Measurements from ENCODE around the gene CSGALNACT2. TPM values are rescaled to one million over a fixed set of nuclear protein-coding genes. Genes with fewer than 3 reads are reported as not detected.

The CSGALNACT2 gene
- total and polyA plus RNA-seq, 9 of the 15 experiments (the other 6 are each of a cell fraction or from before 2014, with no cell fraction given): 1.4 to 7.3 (median 3.5) TPM

GRCh38 chr10:43194266-43194665, 56.0 kb downstream of the CSGALNACT2 start:
- TF ChIP-seq, protein P1, sequence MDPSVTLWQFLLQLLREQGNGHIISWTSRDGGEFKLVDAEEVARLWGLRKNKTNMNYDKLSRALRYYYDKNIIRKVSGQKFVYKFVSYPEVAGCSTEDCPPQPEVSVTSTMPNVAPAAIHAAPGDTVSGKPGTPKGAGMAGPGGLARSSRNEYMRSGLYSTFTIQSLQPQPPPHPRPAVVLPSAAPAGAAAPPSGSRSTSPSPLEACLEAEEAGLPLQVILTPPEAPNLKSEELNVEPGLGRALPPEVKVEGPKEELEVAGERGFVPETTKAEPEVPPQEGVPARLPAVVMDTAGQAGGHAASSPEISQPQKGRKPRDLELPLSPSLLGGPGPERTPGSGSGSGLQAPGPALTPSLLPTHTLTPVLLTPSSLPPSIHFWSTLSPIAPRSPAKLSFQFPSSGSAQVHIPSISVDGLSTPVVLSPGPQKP (CRISPR knock-in tag; IDR thresholded peaks at IDR 0.05): no peak
- TF ChIP-seq POLR2A (conservative IDR thresholded peaks at IDR 0.05): 0 out of 2 replicates have a peak, but pooled peaks have one; percentile 14
- peaks cover 0 to 13% of the 10 kb centered on the region in 2 experiments; a peak in 3 of 5 replicates for H3K4me1 ChIP-seq (replicated peaks in 1 of 2; ENCODE audit: control insufficient read depth in 2 of 2, insufficient read depth in 2 of 2, low read length in 2 of 2)
- no peaks in the 10 kb centered on the region for H3K9me1 ChIP-seq (ENCODE audit: control insufficient read depth, insufficient read depth, low read length)
- CTCF ChIA-PET (ENCODE audit: low intra/inter-chr PET ratio): no interaction called here
- H4K20me1 ChIP-seq (replicated peaks; ENCODE audit: control insufficient read depth, insufficient read depth, low read length): no peaks in the 10 kb centered on the region
- intact Hi-C loops (cut with micrococcal nuclease) (no loop called here), in situ Hi-C loops (cut with MboI) (no loop called here)
- no peak for FAIRE-seq
- no peak for ATAC-seq
- peaks cover 41% of the 10 kb centered on the region; the same call in 2 of the 3 replicates for H3K36me3 ChIP-seq (ENCODE audit: control insufficient read depth, insufficient read depth, low read length)
- no peaks in the 10 kb centered on the region; a peak in 1 of 5 replicates for H3K27me3 ChIP-seq (ENCODE audit: control insufficient read depth in 2 of 2, insufficient read depth in 2 of 2, low read length in 2 of 2)
- peak in 1 of 4 experiments; percentile 8 for DNase-seq (ENCODE audit: extremely low read depth in 1 of 4, low spot score in 3 of 4)
- POLR2A ChIA-PET: interaction anchor here (0.6 to 2.2 kb wide), 5 partner anchors 8 to 189 kb away, joined by 3 to 9 read pairs (median 6); no protein-coding TSS in a partner anchor
- H3K79me2 ChIP-seq (ENCODE audit: control insufficient read depth, insufficient read depth, low read length): no peaks in the 10 kb centered on the region
- no peak overlapping the region for H2AFZ ChIP-seq (ENCODE audit: low read depth, low read length)
- H3K4me2 ChIP-seq (ENCODE audit: insufficient read depth, low read length): no peak overlapping the region
- TSS peak; percentile 25 for BruUV-seq (replicated peaks)
- no peak overlapping the region for H3K27ac ChIP-seq (ENCODE audit: extremely low read depth, low read depth, low read length)
- no peaks in the 10 kb centered on the region for H3K9me3 ChIP-seq (replicated peaks; ENCODE audit: control insufficient read depth, insufficient read depth, low read depth, low read length)
- no peak overlapping the region for H3K9ac ChIP-seq (ENCODE audit: insufficient read depth in 1 of 2, low read depth in 2 of 2, low read length in 2 of 2)
- 39% methylated on average over 4 of the region's 4 CpGs for WGBS (ENCODE audit: insufficient coverage, low coverage, missing lambda C conversion rate)
- no peak overlapping the region for H3K4me3 ChIP-seq

DNA sequence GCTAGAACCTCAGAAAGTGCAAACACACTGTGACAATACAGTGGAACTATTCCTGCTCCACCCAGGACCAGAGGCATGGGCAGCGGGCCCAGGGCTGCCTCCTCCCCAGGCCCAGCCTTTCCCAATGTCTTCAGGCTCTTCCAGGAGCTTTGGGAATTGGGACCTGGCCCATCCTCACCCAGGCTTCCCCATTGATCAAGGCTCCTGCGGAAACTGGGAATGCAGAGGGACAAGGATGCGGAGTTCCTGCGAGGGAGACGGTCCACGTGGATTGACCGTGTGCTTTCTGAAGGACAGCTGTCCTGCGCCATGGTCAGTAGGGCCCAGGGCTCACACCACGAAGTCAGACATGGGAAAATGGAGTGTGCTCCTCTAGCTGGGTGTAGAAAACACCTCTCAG, 56.6 kb downstream of the CSGALNACT2 start:
- peaks cover 47% of the 10 kb centered on the region; the same call in 2 of the 3 replicates for H3K36me3 ChIP-seq (ENCODE audit: control insufficient read depth, insufficient read depth, low read length)
- H3K27ac ChIP-seq (ENCODE audit: extremely low read depth, low read depth, low read length): no peak overlapping the region
- DNase-seq (ENCODE audit: extremely low read depth in 1 of 4, low spot score in 3 of 4) (peak in 1 of 4 experiments; percentile 5), ATAC-seq (no peak), FAIRE-seq (no peak)
- no peak overlapping the region for H3K9ac ChIP-seq (ENCODE audit: insufficient read depth in 1 of 2, low read depth in 2 of 2, low read length in 2 of 2)
- 87% methylated on average over 9 of the region's 9 CpGs for WGBS (ENCODE audit: insufficient coverage, low coverage, missing lambda C conversion rate)
- H3K9me1 ChIP-seq (ENCODE audit: control insufficient read depth, insufficient read depth, low read length): no peaks in the 10 kb centered on the region
- ChIA-PET POLR2A (interaction anchor here (0.6 to 2.2 kb wide), 3 partner anchors 9 to 78 kb away, joined by 3 to 8 read pairs (median 6); no protein-coding TSS in a partner anchor), CTCF (ENCODE audit: low intra/inter-chr PET ratio) (no interaction called here)
- intact Hi-C loops (cut with micrococcal nuclease): no loop called here
- H3K27me3 ChIP-seq (ENCODE audit: control insufficient read depth in 2 of 2, insufficient read depth in 2 of 2, low read length in 2 of 2): no peaks in the 10 kb centered on the region
- in situ Hi-C loops (cut with MboI): no loop called here
- H3K4me1 ChIP-seq (replicated peaks in 1 of 2; ENCODE audit: control insufficient read depth in 2 of 2, insufficient read depth in 2 of 2, low read length in 2 of 2): peaks cover 0 to 16% of the 10 kb centered on the region in 2 experiments; a peak in 3 of 5 replicates
- no peak overlapping the region for H3K4me2 ChIP-seq (ENCODE audit: insufficient read depth, low read length)
- no peaks in the 10 kb centered on the region for H4K20me1 ChIP-seq (replicated peaks; ENCODE audit: control insufficient read depth, insufficient read depth, low read length)
- no peaks in the 10 kb centered on the region for H3K9me3 ChIP-seq (replicated peaks; ENCODE audit: control insufficient read depth, insufficient read depth, low read depth, low read length)
- TF ChIP-seq, protein P2, sequence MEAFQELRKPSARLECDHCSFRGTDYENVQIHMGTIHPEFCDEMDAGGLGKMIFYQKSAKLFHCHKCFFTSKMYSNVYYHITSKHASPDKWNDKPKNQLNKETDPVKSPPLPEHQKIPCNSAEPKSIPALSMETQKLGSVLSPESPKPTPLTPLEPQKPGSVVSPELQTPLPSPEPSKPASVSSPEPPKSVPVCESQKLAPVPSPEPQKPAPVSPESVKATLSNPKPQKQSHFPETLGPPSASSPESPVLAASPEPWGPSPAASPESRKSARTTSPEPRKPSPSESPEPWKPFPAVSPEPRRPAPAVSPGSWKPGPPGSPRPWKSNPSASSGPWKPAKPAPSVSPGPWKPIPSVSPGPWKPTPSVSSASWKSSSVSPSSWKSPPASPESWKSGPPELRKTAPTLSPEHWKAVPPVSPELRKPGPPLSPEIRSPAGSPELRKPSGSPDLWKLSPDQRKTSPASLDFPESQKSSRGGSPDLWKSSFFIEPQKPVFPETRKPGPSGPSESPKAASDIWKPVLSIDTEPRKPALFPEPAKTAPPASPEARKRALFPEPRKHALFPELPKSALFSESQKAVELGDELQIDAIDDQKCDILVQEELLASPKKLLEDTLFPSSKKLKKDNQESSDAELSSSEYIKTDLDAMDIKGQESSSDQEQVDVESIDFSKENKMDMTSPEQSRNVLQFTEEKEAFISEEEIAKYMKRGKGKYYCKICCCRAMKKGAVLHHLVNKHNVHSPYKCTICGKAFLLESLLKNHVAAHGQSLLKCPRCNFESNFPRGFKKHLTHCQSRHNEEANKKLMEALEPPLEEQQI (IDR thresholded peaks at IDR 0.05): no peak
- H3K79me2 ChIP-seq (ENCODE audit: control insufficient read depth, insufficient read depth, low read length): no peaks in the 10 kb centered on the region
- no peak overlapping the region for H3K4me3 ChIP-seq
- H2AFZ ChIP-seq (ENCODE audit: low read depth, low read length): no peak overlapping the region
- BruUV-seq (replicated peaks): no TSS peak
